Vagina (tissue), 2 donors: Measurements from ENCODE around the gene KPNA5.

ENCODE experiments used
- CTCF ChIP-seq, 3 experiments: fragments of 450-650 bp in 2 of 3; fragments of 200-600 bp in 1 of 3; sonication (generic) in 1 of 3; IDR thresholded peaks; one replicate each; pipeline ENCODE4 v1.5.1; 2017 to 2019; ENCODE audit warnings: antibody characterized with exemption in 3 of 3, mild to moderate bottlenecking in 2 of 3, moderate library complexity in 2 of 3
- POLR2A ChIP-seq, 2 donors: fragments of 450-650 bp; IDR thresholded peaks; one replicate each; pipeline ENCODE4 v1.6.1; 2017; ENCODE audit warnings: antibody characterized with exemption in 2 of 2, mild to moderate bottlenecking in 2 of 2, moderate library complexity in 2 of 2
- POLR2AphosphoS5 ChIP-seq, 2 donors: sonication (generic); formaldehyde crosslinking; IDR thresholded peaks; one replicate each; pipeline ENCODE4 v1.9.0; 2017; ENCODE audit warnings: antibody characterized with exemption in 2 of 2, mild to moderate bottlenecking in 2 of 2, low read depth in 1 of 2; ENCODE audit not compliant: insufficient read depth in 1 of 2

GRCh38 chr6:116685437-116685993 is 4.5 kb downstream of the KPNA5 start:
- TF ChIP-seq CTCF (IDR thresholded peaks at IDR 0.05) (no peak), POLR2AphosphoS5 (IDR thresholded peaks at IDR 0.05; ENCODE audit: insufficient read depth in 1 of 2, low read depth in 1 of 2) (no peak), POLR2A (IDR thresholded peaks at IDR 0.05) (no peak)
